NOMO-1 (cell line): ENCODE results near the gene TTC38.

Source experiments
- DNase-seq, 2 experiments: peaks; one replicate each; lab custom pipeline; 2025; ENCODE audit not compliant: unreplicated experiment in 2 of 2; lab: John Stamatoyannopoulos, UW

The TTC38 gene

DNA sequence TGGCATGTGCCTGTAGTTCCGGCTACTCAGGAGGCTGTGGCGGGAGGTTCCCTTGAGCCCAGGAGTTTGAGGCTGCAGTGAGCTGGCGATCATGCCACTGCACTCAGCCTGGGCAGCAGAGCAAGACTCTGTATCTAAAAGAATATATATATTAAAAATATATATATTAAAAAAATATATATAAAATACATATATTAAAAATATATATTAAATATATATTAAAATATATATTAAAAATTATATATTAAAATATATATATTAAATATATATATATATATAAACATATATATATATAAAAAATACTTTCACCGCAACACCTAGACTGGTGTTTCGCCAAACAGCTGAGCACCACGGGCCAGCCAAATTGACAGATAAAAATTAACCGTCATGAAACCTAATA, 8.8 kb downstream of the TTC38 start:
- DNase-seq: no peak

DNA sequence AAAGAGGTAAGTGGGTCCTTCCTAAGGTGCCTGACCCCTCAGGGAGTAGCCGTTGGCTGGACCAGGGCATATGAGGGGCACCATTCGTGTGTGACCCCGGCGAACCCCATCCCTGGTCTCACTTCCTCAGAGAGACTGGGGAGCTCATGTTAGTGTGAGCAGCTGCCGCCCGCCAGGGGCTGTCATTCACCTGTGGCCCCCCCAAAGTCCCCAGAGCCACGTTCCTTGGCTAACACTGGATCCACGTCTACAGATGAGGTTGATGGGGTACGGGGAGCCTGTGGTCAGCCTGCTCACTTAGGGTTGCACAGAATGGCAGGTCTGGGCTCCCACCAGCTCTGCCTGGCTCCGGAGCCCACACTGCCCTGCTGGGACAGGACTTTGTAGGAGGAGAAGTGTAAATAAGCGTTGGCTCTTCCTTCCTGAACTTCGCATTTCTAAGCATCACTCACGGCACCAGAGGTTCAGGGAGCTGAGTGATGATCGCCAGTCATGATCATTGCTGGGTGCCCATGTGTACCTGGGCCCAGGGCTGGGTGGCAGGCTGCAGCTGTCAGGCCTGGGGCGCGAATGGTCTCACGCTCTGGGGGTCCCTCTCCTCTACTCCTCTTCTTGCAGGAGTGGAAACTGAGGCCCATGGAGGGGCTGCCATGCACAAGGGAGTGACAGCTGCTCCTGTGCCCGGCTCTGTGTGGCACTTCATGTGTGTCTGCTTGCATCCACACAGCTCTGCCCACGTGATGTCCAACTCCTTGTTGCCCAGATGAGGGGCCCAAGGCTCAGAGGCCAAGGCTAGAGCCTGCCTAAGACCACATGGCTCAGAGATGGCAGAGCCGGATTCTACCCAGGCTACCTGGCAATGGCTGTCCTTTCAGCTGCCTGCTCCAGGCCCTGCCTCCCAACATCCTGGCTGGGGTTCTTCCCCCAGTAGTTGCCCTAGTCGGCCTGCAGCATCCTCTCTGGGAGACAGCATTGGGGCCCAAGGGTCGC, 11.1 kb downstream of the TTC38 start:
- DNase-seq: no peak

DNA sequence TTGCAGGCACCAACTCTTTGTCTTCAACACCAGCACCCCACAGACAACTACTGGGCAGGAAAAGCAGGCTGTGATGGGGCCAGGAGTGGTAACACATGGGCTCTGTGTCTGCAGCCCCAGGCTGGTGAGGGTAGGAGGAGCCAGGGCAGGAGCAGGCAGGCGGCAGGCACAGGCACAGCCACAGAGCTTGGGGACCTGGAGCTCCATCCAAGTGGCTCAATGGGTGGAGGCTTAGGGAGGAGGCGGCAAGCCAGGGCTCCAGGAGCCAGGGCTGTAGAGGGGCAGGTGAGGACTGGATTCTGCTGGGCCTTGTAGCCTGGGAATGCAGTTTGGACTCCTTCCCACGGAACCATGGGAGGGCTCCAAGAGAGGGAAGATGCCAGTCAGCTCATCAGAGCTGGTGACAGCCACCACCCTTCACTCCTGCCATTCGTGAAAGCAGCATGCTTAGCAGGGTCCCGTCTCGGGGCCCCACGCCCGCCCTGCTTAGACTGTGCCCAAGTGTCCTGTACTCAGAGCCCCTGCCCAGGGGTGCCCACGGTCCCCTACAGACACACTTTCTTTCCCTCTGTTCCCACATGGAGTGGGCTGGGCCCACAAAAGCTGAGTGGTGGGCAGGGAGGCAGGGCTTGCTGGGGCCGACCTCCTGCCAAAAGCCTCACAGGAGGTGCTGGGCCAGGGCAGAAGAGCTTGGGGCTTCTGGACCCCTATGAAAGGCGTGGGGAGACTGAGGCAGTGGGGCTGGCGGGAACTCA, 12.4 kb downstream of the TTC38 start:
- no peak for DNase-seq

DNA sequence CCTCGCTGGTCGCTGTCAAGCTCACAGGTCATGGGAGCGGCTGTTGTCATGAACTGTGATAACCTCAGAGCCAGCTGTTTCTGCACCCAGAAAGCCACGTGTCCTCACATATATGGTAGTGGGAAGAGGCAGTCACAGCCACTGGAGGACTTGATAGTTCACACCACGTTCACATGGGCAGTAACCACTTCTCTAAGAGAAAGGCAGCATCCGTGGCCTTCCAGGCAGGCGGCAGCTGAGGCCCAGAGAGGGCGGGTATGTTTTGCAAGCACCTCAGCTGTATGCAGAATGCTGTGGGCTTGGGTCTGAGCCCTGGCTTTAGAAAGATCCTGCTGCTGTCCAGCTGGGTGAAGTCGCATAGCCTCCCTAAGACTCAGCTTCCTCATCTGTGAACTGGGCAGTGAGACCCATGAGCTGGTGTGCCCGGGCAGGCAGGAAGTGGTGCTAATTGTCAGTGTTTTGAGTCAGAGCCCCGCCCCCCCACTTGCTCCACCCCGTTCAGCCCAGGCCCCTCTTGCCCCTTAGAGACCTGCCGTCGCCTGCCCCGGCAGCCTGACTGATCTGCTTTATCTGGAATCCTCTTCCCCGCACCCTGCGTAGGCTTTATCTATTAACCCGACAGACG, 13.3 kb downstream of the TTC38 start:
- no peak for DNase-seq

DNA sequence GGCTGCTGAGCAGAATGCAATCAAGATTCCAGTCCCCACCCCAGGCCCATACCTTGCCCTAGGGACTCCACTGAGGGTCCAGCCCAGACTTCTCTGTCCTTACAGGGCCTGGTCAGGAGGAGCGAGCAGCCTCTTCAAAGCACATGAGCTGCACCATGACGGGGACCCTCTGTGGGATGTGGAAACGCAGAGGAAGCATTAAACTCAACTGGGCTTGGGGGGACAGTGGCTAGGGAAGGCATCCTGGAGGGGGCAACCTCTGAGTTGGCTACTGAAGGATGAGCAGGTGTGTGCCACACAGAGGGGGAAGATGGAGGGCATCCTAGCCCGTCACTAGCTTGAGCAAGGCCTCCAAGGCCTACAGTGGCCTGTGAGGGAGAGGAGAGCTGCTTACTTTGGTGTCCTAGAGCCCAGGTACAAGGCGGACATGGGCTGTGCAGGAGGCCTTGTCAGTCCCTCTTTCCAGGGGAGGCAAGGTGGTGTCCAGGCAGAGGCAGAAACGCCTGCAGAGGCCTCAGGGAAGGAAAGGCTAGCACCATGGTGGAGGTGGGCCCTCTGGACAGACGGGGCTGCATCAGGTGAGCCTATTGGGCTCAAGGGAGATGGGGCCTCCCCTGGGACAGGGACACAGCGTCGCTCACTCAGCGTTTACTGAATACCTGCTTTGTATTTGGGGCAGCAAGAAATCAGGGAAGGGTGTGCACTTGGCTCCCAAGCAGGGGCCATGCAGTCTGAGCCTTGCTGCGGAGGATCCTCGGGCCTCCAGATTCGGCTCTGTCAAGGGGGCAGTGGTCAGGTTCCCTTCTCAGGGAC, 14.3 kb downstream of the TTC38 start:
- no peak for DNase-seq

DNA sequence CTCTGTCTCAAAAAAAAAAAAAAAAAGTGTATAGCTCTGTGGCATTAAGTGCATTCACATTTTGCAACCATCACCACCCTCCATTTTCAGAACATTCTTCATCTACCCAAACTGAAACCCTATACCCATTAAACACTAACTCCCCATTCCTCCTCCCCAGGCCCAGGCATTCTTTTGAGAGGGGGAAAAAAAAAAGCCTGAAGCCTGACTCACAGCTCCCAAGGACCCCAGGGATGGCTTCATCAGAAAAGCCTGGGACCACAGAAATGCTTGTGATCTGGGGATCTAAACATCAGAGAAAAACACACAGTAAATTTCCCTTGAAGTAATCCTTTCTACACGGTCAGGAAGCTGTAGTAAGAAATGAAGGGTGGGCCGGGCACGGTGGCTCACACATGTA, 18.2 kb downstream of the TTC38 start:
- DNase-seq: no peak

DNA sequence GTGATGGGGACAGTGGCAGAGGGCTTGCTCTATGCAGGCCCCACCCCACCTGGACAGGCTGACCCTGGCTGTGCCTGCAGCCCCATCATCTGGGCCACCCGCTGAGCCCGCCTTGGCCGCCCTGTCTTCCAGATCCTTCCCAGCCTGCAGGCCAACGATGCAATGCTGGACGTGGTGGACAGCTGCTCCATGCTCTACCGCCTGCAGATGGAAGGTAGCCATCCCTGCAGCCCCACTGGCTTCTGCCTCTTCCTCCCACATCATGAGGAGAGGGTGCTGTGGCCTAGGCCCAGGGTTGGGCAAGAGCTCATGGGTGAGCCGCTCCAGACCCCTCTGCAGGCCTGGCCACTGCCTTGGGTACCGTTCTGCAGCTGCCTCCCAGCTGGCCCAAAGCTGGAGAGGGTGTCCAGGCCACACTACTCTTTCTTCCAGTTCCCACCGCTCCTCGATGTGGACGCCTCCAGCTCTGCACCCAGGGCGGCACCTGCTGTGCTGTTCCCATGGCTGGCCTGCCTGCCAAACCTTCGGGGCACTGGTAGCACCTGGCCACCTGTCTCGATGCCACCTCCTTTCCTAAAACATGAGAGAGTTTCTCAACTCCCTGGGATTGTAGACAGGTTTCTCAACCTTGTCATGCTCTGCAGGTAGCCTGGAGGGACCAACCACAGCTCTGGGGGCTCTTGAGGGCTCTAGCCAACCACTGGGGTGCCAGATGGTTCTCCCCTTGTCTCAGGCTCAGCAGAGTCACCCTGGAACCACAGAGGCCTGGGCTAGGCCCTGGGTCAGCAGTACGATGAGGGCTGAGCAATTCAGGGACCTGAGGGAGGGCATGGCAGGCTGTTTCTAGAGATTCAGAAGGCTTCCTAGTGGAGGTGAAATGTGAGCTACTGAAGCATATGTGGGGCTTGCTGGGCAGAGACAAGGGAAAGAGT, 19.4 kb downstream of the TTC38 start:
- DNase-seq: no peak

DNA sequence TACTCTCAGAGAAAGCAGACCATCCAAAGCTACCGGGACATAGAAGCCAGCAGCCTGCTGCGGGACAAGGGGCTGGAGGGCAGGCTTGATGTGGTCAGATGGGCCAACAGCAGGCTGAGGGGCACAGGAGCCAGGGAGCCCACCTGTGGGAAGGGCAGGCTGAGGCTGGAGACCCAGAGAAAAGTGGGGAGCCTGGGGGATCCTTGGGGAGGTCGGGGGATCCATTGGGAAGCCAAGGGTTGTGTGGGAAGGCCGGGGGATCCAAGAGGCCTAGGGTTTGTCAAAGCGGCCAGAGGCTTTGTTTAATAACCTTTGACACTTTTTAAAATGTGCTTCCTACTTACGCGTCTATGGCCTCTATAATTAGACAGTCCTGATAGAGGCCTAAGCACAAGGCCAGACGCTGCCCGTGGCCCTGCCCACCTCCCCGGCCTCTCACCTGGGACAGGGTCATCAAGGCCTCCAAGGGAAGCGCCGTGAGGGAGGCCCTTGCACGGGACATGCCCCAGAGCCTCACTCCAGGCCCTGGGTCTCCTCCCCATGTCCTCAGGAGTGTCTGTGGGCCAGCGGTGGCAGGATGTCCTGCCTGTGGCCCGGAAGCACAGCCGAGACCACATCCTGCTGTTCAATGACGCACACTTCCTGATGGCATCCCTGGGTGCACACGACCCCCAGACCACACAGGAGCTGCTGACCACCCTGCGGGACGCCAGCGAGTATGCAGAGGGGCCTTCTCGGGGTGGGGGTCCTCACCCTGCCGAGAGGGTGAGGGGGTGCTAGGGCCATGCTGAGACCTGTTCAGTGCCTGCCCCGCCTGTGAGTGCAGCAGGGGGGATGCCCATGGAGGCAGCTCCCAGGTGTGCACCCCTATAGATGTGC, 20.3 kb downstream of the TTC38 start:
- peak; percentile 28 to 49 for DNase-seq

DNA sequence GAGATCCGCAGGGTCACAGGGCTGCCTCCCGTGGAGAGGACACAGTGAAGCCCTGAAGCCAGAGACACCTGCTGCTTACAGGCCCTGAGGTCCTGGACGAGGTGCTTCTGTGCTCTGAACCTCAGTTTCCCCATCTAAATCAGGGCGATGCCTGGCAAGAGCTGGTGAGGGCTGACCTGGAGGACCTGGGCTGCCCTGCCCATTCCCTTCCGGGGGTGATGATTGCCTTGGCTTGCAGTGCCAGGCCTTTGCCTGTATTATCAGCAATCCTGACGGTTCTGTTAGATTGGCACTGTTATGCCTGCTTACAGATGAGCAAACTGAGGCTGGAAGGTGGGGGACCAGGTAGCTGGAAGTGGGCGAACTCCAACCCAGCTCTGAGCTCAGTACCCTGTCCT, 21.0 kb downstream of the TTC38 start:
- DNase-seq: no peak

DNA sequence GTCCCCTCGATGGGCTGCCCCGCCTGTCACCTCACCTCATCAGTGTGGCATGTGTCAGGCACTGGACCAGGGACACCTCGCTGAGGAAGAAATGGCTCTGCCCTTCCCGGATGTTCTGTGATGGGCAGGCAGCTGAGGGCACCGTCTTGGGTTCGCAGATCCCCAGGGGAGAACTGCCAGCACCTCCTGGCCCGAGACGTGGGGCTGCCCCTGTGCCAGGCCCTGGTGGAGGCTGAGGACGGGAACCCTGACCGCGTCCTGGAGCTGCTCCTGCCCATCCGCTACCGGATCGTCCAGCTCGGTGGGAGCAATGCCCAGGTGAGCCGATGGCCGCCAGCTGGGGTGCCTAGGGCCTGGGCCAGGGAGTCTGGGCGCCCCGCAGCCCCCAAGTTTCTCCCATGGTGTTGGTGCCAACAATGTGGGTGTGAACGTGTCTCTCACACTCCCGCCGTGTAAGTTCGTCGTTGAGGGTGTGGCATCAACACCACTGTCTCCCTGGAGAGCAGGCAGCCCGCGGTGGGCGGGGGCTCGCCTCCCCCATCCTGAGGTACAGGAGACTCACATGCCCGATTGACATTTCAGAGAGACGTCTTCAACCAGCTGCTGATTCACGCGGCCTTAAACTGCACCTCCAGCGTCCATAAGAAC, 21.6 kb downstream of the TTC38 start:
- no peak for DNase-seq

DNA sequence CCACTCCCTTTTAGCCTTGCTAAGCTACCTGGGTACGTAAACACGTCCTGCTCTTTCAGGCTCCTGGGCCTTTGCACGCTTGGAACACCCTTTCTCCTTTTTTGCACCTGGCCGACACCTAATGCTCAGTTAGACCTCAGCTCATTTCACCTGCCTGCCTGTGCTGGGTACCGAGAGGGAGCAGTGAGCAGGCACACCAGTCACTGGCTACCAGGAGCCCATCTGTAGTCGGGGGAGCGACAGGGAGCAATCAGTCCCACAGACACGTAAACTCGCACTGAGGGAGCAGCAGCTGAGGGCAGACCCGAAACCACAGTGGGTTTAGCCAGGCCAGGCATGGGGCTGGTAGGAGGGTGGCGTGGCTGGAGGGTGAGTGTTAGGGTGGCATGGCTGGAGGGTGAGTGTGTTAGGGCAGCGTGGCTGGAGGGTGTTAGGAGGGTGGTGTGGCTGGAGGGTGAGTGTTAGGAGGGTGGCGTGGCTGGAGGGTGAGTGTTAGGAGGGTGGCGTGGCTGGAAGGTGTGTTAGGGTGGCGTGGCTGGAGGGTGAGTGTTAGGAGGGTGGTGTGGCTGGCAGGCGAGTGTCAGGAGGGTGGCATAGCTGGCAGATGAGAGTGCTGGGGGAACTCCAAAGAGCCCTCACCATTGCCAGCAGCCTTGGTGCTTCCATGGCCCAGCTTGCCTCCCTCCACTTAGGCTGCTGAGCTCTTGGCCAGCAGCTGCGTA, 22.5 kb downstream of the TTC38 start:
- DNase-seq: no peak

DNA sequence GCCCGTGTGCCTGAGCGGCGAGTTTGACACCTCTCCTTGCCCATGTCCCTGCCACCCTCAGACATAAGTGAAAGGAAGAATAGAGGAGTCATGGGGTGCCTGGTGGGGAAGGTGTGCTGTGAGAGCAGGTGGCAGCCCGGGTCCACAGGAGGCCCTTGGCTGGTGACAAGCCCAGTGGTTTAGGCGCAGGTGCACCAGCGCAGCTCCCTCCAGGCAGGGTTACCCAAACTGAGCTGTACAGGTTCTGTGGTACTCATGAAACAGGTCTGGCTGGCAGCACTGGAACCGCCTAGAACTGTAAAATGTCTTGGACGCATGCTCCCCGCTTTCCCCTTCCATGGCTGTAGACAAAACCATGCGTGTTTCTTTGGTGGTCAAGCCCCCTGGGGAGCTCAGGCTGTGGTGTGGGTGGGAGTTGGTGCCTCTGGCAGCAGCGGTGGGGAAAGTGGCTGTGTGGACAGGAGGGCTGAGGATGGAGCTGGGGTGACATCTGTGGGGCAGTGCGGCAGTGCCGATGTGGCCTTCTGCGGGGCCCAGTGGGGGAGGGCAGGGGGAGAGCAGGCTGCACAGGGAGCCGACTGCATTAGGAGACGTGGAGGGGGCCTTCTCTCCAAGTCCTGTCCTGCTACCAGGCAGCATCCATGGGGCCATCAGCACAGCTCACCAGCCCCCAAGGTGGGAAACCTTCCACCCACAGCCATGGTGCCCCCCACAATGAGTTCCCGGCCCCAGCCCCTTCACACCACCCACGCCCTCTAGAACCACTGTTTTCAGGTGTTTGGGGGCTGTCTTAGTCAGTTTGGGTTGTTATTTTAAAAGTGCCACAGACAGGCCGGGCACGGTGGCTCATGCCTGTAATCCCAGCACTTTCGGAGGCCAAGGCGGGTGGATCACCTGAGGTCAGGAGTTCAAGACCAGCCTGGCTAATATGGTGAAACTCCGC, 23.3 kb downstream of the TTC38 start:
- DNase-seq: no peak

DNA sequence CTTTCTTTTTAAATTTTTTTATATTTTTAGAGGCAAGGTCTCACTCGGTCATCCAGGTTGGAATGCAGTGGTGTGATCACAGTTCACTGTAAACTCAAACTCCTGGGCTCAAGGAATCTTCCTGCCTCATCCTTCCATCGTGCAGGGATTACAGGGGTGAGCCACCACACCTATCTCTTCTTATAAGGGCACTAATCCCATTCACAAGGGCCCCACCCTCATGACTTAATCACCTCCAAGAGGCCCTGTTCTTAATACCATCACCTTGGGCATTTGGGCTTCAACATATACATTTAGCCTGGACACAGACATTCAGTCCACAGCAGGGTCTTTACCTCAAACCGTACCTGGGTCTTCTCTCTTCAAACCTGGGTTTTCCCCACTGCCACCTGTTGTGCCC, 24.4 kb downstream of the TTC38 start:
- no peak for DNase-seq

DNA sequence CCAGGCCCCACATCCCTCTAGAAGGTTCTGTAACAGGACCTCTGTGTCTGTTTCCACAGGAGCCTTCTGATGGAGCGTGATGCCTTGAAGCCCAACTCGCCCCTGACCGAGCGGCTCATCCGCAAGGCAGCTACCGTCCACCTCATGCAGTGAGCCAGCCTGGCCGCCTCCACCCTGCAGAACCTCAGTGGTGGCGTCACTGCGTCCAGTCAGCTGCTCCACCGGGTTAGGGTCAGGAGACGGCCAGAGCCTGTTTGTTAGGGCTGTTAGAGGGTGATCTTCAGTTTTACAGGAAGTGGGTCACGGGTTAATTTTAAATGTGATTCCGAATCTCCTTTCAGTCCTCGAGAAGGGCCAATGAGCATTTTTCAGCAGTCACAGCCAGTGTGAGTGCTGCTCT, 24.9 kb downstream of the TTC38 start:
- DNase-seq: no peak

DNA sequence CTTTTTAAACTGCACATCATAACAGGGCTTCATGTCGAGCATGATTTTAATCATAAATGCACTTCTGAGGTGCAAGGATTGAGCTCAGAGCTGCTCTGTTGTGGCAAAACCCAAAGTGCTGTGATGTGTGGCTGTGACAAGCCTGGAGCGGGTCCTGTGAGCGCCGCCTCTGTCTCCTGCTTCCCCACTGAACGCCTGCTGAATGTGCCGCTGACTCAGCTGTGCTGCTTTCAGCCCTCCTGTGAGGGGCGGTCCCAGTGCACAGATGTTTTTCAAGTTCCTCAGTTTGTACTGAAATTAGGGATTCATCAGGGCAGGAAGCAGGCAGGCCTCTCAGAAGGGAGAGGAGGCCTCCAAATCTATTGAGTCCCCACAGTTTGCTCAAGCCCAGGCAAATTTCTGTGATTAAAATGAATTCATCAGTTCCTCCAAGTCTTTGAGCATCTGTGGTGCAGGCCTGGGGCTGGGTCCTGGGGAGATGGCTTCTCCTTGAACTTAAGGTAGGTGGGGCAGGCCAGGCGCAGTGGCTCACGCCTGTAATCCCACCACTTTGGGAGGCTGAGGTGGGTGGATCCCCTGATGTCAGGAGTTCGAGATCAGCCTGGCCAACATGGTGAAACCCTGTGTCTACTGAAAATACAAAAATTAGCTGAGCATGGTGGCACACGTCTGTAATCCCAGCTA, 25.9 kb downstream of the TTC38 start:
- DNase-seq: no peak

DNA sequence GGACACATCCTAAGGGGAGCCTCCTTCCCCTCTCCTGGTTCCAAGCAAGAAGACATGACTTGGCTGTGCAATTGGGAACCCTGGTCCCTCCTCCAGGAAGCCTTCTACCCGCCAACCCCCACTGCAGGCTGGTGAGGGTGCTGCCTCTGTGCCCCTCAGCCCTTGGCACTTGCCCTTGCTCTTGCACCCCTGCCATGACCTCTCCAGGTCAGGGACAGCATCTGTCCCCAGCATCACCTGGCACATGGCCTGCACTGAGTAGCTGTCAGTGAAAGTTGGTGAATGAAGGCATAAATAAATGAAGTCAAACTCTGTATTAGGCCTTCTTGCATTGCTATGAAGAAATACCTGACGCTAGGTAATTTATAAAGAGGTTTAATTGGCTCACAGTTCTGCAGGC, 27.0 kb downstream of the TTC38 start:
- no peak for DNase-seq
